Stomach (tissue), 9 donors: Measurements from ENCODE around the gene CCBE1. TPM values are rescaled to one million over a fixed set of nuclear protein-coding genes. Genes with fewer than 3 reads are reported as not detected.

Experiments
- DNase-seq, 2 donors: peaks; one replicate each; pipeline versions ENCODE4 v3.0.0 to v3.0.0-alpha.2; 2013 to 2019
- H3K27ac ChIP-seq, 5 donors: fragments of 200-600 bp in 4 of 5; sonication (generic) in 4 of 5; one replicate each; pipeline ENCODE4 v1.5.1; 2013 to 2019; ENCODE audit warnings: mild to moderate bottlenecking in 1 of 5, moderate library complexity in 1 of 5
- H3K27me3 ChIP-seq, 3 donors: fragments of 200-600 bp; sonication (generic); one replicate each; pipeline ENCODE4 v1.5.1; 2017 to 2019; ENCODE audit warnings: mixed run types in 1 of 3
- H3K36me3 ChIP-seq, 4 donors: fragments of 200-600 bp; sonication (generic); 1 replicate in 3 of 4; 2 replicates in 1 of 4; pipeline ENCODE4 v1.5.1; 2016 to 2019
- H3K4me1 ChIP-seq, 4 donors: fragments of 200-600 bp; sonication (generic); one replicate each; pipeline ENCODE4 v1.5.1; 2016 to 2019
- H3K4me3 ChIP-seq, 4 donors: fragments of 200-600 bp; sonication (generic) in 3 of 4; one replicate each; pipeline ENCODE4 v1.5.1; 2016 to 2019; ENCODE audit warnings: mild to moderate bottlenecking in 1 of 4
- H3K9me3 ChIP-seq, 4 donors: fragments of 200-600 bp; sonication (generic); one replicate each; pipeline ENCODE4 v1.5.1; 2016 to 2019
- EP300 ChIP-seq: sonication (generic); formaldehyde crosslinking; IDR thresholded peaks from one replicate; pipeline ENCODE4 v1.6.1; 2017; ENCODE audit warnings: antibody characterized with exemption
- POLR2A ChIP-seq, 4 donors: fragments of 450-650 bp; IDR thresholded peaks; one replicate each; pipeline ENCODE4 v1.6.1; 2016; ENCODE audit warnings: antibody characterized with exemption in 4 of 4, control low read depth in 2 of 4, mild to moderate bottlenecking in 1 of 4, moderate library complexity in 1 of 4
- POLR2AphosphoS5 ChIP-seq, 3 donors: sonication (generic); formaldehyde crosslinking; IDR thresholded peaks; one replicate each; pipeline ENCODE4 v1.6.1; 2016; ENCODE audit warnings: antibody characterized with exemption in 3 of 3
- WGBS, 5 donors: extraction: QIAGEN DNeasy Blood & Tissue Kit in 3 of 5; methylation state at CpG; one replicate each; pipeline versions ENCODE4 v1.1.5 to v1.1.7; 2013 to 2018; 5-methylcytosine and 5-hydroxymethylcytosine counted together
- intact Hi-C: fragments of 100-400 bp; cut with DNase I; formaldehyde crosslinking; loops from one replicate; pipeline ENCODE4 v1.15.1; 2023; ENCODE audit warnings: low total_unique reads
- polyA plus RNA-seq, 3 donors: library from polyadenylated mRNA; stranded (reverse); fragments of 200-250 nt; gene quantifications; one replicate each; pipeline ENCODE4 v1.2.3, GENCODE V29; 2013
- total RNA-seq, 5 donors: library from RNA; depleted of rRNA; stranded (reverse); fragments of >200 nt; gene quantifications; one replicate each; pipeline versions ENCODE4 v1.1.0 to v1.2.3, GENCODE V29; 2014 to 2016
- TF ChIP-seq, protein P1 (sequence below), 7 experiments: fragments of 450-650 bp in 4 of 7; fragments of 200-600 bp in 3 of 7; sonication (generic) in 3 of 7; IDR thresholded peaks; one replicate each; pipeline ENCODE4 v1.5.1; 2016 to 2019; ENCODE audit warnings: antibody characterized with exemption in 7 of 7, control low read depth in 2 of 7, mild to moderate bottlenecking in 1 of 7
- donor health status: healthy with polysubstance abuse.
- donor health status: Bipolar disorder and iron deficiency.
- donor health status: healthy.

CCBE1 gene
- total and polyA plus RNA-seq, 8 donors, result 0.29 to 4.0 (median 1.2) TPM

DNA sequence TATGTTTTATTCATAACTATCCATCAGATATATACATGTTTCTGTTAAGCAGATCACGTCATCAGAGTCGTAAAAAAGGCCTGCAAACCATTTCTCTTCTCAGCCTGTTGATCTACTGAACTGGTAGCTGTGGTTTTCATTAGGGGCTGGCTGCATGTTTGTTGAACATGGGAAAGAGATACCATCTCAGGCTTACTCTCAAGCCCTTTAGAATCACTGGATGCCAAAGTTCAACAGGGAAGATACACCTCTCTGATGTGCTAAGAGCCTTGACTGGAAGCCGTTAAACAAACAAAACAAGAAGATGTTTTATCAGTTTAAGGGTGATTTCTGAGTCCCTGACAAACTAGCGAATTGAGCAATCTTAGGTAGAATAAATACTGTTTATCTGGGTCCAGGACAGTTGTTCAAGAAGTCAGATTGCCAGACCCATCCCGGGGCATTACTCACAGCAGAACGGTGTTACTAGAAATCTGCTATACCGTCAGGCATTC, 243.7 kb downstream of the CCBE1 start:
- WGBS, 5 donors, result 62 to 71% (median 65%) methylated on average over 7 of the region's 7 CpGs
- H3K36me3 ChIP-seq, result no peaks in the 10 kb centered on the region
- no peaks in the 10 kb centered on the region for H3K9me3 ChIP-seq
- H3K27me3 ChIP-seq, result peaks cover 0 to 24% (median 0%) of the 10 kb centered on the region in 3 donors
- no peak overlapping the region for H3K4me3 ChIP-seq
- intact Hi-C loops, result no loop called here
- H3K4me1 ChIP-seq, result no peaks in the 10 kb centered on the region
- H3K27ac ChIP-seq, result no peak overlapping the region
- no peak for TF ChIP-seq POLR2AphosphoS5 (IDR thresholded peaks at IDR 0.05)
- no peak for TF ChIP-seq EP300
- no peak for TF ChIP-seq POLR2A (IDR thresholded peaks at IDR 0.05)
- TF ChIP-seq, protein P1, sequence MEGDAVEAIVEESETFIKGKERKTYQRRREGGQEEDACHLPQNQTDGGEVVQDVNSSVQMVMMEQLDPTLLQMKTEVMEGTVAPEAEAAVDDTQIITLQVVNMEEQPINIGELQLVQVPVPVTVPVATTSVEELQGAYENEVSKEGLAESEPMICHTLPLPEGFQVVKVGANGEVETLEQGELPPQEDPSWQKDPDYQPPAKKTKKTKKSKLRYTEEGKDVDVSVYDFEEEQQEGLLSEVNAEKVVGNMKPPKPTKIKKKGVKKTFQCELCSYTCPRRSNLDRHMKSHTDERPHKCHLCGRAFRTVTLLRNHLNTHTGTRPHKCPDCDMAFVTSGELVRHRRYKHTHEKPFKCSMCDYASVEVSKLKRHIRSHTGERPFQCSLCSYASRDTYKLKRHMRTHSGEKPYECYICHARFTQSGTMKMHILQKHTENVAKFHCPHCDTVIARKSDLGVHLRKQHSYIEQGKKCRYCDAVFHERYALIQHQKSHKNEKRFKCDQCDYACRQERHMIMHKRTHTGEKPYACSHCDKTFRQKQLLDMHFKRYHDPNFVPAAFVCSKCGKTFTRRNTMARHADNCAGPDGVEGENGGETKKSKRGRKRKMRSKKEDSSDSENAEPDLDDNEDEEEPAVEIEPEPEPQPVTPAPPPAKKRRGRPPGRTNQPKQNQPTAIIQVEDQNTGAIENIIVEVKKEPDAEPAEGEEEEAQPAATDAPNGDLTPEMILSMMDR (IDR thresholded peaks at IDR 0.05), result no peak
- no peak for DNase-seq

DNA sequence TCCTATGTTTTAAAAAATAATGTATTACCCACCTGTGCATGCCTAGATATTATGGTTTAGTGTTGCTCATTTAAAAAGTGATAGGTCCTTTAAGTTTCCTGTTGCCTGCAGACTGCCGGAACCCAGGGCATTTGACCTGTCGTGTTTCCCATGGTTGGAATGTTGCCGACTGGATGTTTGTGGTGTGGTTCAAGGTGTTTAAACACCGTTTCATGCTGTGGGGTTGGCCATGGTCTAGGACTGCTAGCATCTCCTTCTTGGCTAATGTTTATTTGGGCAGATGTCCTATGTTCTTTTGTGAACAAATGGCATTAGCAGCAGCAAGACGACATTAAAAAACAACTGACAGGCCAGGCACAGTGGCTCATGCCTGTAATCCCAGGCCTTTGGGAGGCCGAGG, 245.3 kb downstream of the CCBE1 start:
- 63 to 79% (median 72%) methylated on average over 6 of the region's 6 CpGs for WGBS, 5 donors
- no peaks in the 10 kb centered on the region for H3K9me3 ChIP-seq
- H3K4me1 ChIP-seq, result no peaks in the 10 kb centered on the region
- intact Hi-C loops, result no loop called here
- no peak overlapping the region for H3K4me3 ChIP-seq
- no peak overlapping the region for H3K27ac ChIP-seq
- peaks cover 0 to 19% (median 0%) of the 10 kb centered on the region in 3 donors for H3K27me3 ChIP-seq
- no peaks in the 10 kb centered on the region for H3K36me3 ChIP-seq
- TF ChIP-seq EP300 (no peak), POLR2AphosphoS5 (IDR thresholded peaks at IDR 0.05) (no peak), POLR2A (IDR thresholded peaks at IDR 0.05) (no peak)
- TF ChIP-seq, protein P1 (IDR thresholded peaks at IDR 0.05), result no peak
- no peak for DNase-seq

DNA sequence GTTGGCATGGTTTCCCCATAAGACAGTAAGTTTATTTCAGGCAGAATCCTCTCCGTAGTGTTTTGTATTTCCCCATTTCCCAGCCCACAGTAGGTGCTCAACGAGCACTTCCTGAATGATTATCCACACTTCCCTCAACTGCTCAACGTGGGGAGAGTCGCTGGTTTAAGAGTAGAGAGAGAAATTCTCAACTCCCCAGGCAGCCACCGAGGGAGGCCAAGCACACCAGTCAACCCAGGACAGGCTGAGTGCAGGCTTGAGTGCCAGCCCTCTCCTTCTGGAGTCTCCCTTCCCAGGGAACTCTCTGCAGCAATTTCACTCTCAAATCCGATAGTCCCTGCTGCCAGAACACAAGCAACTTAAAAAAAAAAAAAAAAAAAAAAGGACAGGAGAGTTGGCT, 246.2 kb downstream of the CCBE1 start:
- no peak for DNase-seq
- Histone ChIP-seq H3K27ac (no peak overlapping the region), H3K36me3 (no peaks in the 10 kb centered on the region), H3K4me1 (no peaks in the 10 kb centered on the region), H3K4me3 (no peak overlapping the region), H3K27me3 (peaks cover 0 to 14% (median 0%) of the 10 kb centered on the region in 3 donors), H3K9me3 (no peaks in the 10 kb centered on the region)
- TF ChIP-seq, protein P1 (IDR thresholded peaks at IDR 0.05), result no peak
- TF ChIP-seq POLR2A (IDR thresholded peaks at IDR 0.05) (no peak), POLR2AphosphoS5 (IDR thresholded peaks at IDR 0.05) (no peak), EP300 (no peak)
- WGBS, 5 donors, result 45 to 55% (median 50%) methylated on average over 5 to 6 of the region's 6 CpGs
- intact Hi-C loops, result no loop called here

DNA sequence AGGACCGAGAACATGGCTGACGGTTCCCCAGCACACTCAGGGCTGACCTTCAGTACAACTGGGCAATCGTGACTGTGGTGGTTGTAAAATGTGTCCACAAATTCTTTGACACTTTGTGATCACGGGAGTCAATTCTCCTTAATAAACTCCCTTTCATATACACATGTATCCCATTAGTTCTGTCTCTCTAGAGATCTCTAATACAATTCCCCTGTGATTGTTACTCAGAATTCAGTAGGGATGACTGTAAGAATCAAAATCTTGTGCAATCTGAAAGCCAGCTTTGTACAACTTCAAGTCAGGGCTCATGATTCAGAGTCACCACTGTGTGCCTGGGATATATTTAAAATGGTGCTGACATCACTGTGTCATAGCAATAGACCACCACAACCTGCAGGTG, 248.7 kb downstream of the CCBE1 start:
- no peak for DNase-seq
- H3K27ac ChIP-seq, result no peak overlapping the region
- no peaks in the 10 kb centered on the region for H3K4me1 ChIP-seq
- no peaks in the 10 kb centered on the region for H3K9me3 ChIP-seq
- H3K36me3 ChIP-seq, result no peaks in the 10 kb centered on the region
- H3K4me3 ChIP-seq, result no peak overlapping the region
- H3K27me3 ChIP-seq, result no peaks in the 10 kb centered on the region
- intact Hi-C loops, result no loop called here
- WGBS, 5 donors, result 78 to 92% (median 85%) methylated on average over 4 of the region's 4 CpGs
- TF ChIP-seq POLR2AphosphoS5 (IDR thresholded peaks at IDR 0.05), result no peak
- TF ChIP-seq, protein P1 (IDR thresholded peaks at IDR 0.05), result no peak
- no peak for TF ChIP-seq POLR2A (IDR thresholded peaks at IDR 0.05)
- no peak for TF ChIP-seq EP300
